ENCODE data around the gene FBXL7.

DNA sequence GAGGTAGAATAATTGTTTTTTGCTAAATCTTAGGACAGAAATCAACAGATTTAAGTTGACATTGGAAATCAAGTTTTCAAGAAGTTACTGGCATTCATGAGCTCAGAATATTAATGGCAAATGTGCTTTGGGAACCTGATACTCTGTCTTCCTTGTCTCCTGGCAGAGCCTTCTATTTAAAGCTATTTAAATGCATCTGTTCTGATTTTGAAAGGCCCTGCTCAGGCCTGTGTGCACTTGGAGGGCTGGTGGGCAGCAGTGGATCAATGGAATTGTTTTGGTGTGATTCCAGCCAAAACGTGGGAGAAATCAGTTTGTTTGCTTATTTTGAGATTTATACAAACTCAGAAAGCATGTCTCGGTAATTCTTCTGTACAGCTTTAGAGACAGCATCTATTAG, 38.5 kb downstream of the FBXL7 start:
- TF ChIP-seq CTCF (conservative IDR thresholded peaks at IDR 0.05 in 1 of 2, IDR thresholded peaks at IDR 0.05 in 1 of 2; ENCODE audit: low read depth in 1 of 2, low read length in 2 of 2) (no peak), EZH2 (IDR thresholded peaks at IDR 0.05; ENCODE audit: low read length, missing control alignments) (no peak)

Measured in fibroblast of lung (primary cell).